OCI-LY1 (cell line): ENCODE measurements around the gene AMD1.

Experiments
- H2AFZ ChIP-seq: fragments of 200-600 bp; sonication (generic), shearing (Covaris generic); 2 replicates; pipeline ENCODE4 v1.6.0; 2014; ENCODE audit warnings: antibody characterized with exemption, mild to moderate bottlenecking, low read length
- H3F3A ChIP-seq: fragments of 200-600 bp; sonication (generic), shearing (Covaris generic); 2 replicates; pipeline ENCODE4 v1.6.0; 2014; ENCODE audit warnings: mild to moderate bottlenecking, antibody characterized with exemption, low read length, moderate library complexity; ENCODE audit not compliant: insufficient read depth
- H3K27ac ChIP-seq: fragments of 200-600 bp; sonication (generic); 2 replicates; pipeline ENCODE4 v1.5.1; 2014; ENCODE audit warnings: low read length, mixed run types, mild to moderate bottlenecking, low read depth; ENCODE audit not compliant: poor library complexity, severe bottlenecking
- H3K27me3 ChIP-seq: fragments of 200-600 bp; sonication (generic); 2 replicates; pipeline ENCODE4 v1.6.0; 2014; ENCODE audit warnings: antibody characterized with exemption, mild to moderate bottlenecking, low read length, moderate library complexity; ENCODE audit not compliant: insufficient read depth
- H3K36me3 ChIP-seq: fragments of 200-600 bp; sonication (generic); 2 replicates; pipeline ENCODE4 v1.6.1; 2014; ENCODE audit warnings: mild to moderate bottlenecking, antibody characterized with exemption, low read length, moderate library complexity, mixed read lengths; ENCODE audit not compliant: insufficient read depth
- H3K4me1 ChIP-seq: fragments of 200-600 bp; sonication (generic); 2 replicates; pipeline ENCODE4 v1.5.1; 2014; ENCODE audit warnings: mild to moderate bottlenecking, low read length, moderate library complexity; ENCODE audit not compliant: insufficient read depth, severe bottlenecking
- H3K4me2 ChIP-seq: fragments of 200-600 bp; sonication (generic), shearing (Covaris generic); 2 replicates; pipeline ENCODE4 v1.6.1; 2014; ENCODE audit warnings: low read length
- H3K4me3 ChIP-seq: fragments of 200-600 bp; sonication (generic); 2 replicates; pipeline ENCODE4 v1.5.1; 2014; ENCODE audit warnings: low read length, low read depth, mild to moderate bottlenecking, mixed read lengths; ENCODE audit not compliant: poor library complexity, severe bottlenecking
- H3K79me2 ChIP-seq: fragments of 200-600 bp; shearing (Covaris generic); 2 replicates; pipeline ENCODE4 v1.6.1; 2016; ENCODE audit warnings: mixed run types, low read length, mixed read lengths; ENCODE audit not compliant: insufficient read depth
- H3K9ac ChIP-seq: fragments of 200-600 bp; sonication (generic), shearing (Covaris generic); 2 replicates; pipeline ENCODE4 v1.6.1; 2014; ENCODE audit warnings: mild to moderate bottlenecking, low read length, mixed read lengths
- H3K9me2 ChIP-seq: fragments of 200-600 bp; sonication (generic), shearing (Covaris generic); 2 replicates; pipeline ENCODE4 v1.6.1; 2014; ENCODE audit warnings: low read depth, mild to moderate bottlenecking, low read length, mixed read lengths
- H3K9me3 ChIP-seq: fragments of 200-600 bp; shearing (Covaris generic); 2 replicates; pipeline ENCODE4 v1.6.1; 2014; ENCODE audit warnings: low read length, mixed read lengths
- H4K20me1 ChIP-seq: fragments of 200-600 bp; sonication (generic), shearing (Covaris generic); 2 replicates; pipeline ENCODE4 v1.6.0; 2016; ENCODE audit warnings: mild to moderate bottlenecking, low read length; ENCODE audit not compliant: insufficient read depth
- EZH2 ChIP-seq: fragments of 200-600 bp; sonication (generic), shearing (Covaris generic); IDR thresholded peaks from 2 replicates; pipeline ENCODE4 v1.8.0; 2017; ENCODE audit warnings: borderline replicate concordance, mixed run types, mild to moderate bottlenecking, antibody characterized with exemption, low read length, moderate library complexity, mixed read lengths
- TF ChIP-seq, protein P1 (sequence below): fragments of 200-600 bp; sonication (generic), shearing (Covaris generic); IDR thresholded peaks from 2 replicates; pipeline ENCODE4 v1.5.1; 2017; ENCODE audit warnings: mild to moderate bottlenecking, antibody characterized with exemption, low read length, moderate library complexity, mixed read lengths

The AMD1 gene

DNA sequence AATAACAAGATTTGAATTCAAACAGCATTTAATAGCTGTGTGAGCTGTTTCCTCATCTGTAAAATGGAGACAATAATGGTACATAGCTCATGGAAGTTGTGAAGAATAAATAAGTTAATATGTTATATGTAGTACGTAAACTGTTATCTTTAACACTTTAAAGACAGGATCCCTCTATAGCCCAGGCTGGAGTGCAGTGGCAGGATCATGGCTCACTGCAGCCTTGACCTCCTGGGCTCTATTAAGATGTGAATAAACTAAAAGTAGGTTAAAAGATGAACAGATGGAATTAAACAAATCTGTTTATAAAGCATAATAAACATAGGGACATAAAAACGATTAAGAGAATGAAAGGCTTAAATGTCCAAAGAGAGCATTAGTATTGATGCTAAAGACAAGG is 3.0 kb downstream of the AMD1 start:
- Histone ChIP-seq H3K27ac (peak overlapping the region; percentile 11), H2AFZ (no peak overlapping the region), H3K27me3 (no peaks in the 10 kb centered on the region), H3K9ac (peak overlapping the region; percentile 80), H3K4me1 (peaks cover 68% of the 10 kb centered on the region), H3K4me3 (peak overlapping the region; percentile 95), H3K4me2 (peak overlapping the region; percentile 94), H4K20me1 (no peaks in the 10 kb centered on the region), H3K9me2 (no peaks in the 10 kb centered on the region), H3K9me3 (no peaks in the 10 kb centered on the region), H3F3A (0 out of 2 replicates have a peak, but pooled peaks cover 3% of the 10 kb centered on the region), H3K36me3 (peaks cover 7% of the 10 kb centered on the region; the same call in 1 of the 2 replicates), H3K79me2 (peaks cover 79% of the 10 kb centered on the region)
- TF ChIP-seq EZH2: no peak
- TF ChIP-seq, protein P1, sequence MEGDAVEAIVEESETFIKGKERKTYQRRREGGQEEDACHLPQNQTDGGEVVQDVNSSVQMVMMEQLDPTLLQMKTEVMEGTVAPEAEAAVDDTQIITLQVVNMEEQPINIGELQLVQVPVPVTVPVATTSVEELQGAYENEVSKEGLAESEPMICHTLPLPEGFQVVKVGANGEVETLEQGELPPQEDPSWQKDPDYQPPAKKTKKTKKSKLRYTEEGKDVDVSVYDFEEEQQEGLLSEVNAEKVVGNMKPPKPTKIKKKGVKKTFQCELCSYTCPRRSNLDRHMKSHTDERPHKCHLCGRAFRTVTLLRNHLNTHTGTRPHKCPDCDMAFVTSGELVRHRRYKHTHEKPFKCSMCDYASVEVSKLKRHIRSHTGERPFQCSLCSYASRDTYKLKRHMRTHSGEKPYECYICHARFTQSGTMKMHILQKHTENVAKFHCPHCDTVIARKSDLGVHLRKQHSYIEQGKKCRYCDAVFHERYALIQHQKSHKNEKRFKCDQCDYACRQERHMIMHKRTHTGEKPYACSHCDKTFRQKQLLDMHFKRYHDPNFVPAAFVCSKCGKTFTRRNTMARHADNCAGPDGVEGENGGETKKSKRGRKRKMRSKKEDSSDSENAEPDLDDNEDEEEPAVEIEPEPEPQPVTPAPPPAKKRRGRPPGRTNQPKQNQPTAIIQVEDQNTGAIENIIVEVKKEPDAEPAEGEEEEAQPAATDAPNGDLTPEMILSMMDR: no peak

DNA sequence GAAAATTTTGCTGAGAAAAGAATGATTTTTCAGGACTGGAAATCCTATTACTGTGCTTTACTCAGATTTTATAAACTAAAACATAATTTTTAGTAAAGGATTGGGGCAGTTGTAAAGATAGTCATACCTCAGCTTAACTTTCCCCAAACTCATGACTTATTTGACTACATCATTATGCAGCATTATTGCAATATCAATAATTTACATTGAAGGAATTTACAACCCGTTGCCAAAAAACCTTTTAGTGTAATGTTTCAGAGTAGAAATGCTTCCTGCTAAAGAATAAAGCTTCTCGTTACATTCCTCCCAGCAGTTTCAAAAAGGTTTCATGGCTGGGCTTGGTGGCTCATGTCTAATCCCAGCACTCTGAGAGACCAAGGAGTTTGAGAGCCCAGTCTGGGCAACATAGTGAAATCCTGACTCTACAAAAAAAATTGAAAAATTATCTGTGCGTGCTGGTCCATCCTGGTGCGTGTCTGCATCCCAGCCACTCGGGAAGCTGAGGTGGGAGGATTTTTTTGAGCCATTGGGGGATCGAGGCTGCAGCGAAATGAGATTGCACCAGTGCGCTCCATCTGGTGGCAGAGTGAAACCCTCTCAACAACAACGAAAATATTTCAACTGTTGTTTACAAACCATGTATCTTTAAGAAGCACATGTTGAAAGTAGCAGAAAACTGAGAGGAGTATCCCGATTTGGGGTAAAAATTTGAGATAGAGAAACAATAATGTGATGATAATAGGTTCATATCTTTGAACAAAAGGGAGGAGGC is 4.4 kb downstream of the AMD1 start:
- Histone ChIP-seq H3K9me2 (no peaks in the 10 kb centered on the region), H3K36me3 (peaks cover 8% of the 10 kb centered on the region; the same call in 1 of the 2 replicates), H3K4me3 (peak overlapping the region; percentile 95), H4K20me1 (no peaks in the 10 kb centered on the region), H3F3A (no peaks in the 10 kb centered on the region), H3K4me2 (peak overlapping the region; percentile 94), H3K4me1 (peaks cover 72% of the 10 kb centered on the region), H3K27ac (peak overlapping the region; percentile 2), H3K9me3 (no peaks in the 10 kb centered on the region), H2AFZ (no peak overlapping the region), H3K79me2 (peaks cover 93% of the 10 kb centered on the region), H3K9ac (peak overlapping the region; percentile 80), H3K27me3 (no peaks in the 10 kb centered on the region)
- no peak for TF ChIP-seq EZH2
- TF ChIP-seq, protein P1: peak; percentile 79

DNA sequence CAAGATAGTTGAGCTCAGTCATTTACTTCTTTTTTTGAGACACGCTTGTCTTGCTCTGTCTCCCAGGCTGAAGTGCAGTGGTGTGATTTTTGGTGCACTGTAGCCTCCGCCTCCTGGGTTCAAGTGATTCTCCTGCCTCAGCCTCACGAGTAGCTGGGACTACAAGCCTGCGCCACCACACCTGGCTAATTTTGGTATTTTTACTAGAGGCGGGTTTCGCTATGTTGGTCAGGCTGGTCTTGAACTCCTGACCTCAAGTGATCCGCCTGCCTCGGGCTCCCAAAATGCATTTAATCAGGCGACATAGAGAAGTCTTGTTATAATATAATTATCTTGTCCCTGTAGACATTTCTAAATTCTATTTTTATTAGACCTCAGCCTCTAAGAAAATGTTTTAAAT is 6.1 kb downstream of the AMD1 start:
- H4K20me1 ChIP-seq: no peaks in the 10 kb centered on the region
- no peak overlapping the region for H3K9ac ChIP-seq
- peaks cover 11% of the 10 kb centered on the region for H3K36me3 ChIP-seq
- H3K27ac ChIP-seq: no peak overlapping the region
- peaks cover 87% of the 10 kb centered on the region for H3K4me1 ChIP-seq
- no peaks in the 10 kb centered on the region for H3K27me3 ChIP-seq
- no peaks in the 10 kb centered on the region for H3K9me2 ChIP-seq
- H3K9me3 ChIP-seq: no peaks in the 10 kb centered on the region
- H3K4me2 ChIP-seq: peak overlapping the region; percentile 94
- H3K79me2 ChIP-seq: peaks cover 100% of the 10 kb centered on the region
- H3K4me3 ChIP-seq: peak overlapping the region; percentile 95
- no peak for TF ChIP-seq EZH2
- TF ChIP-seq, protein P1: no peak
- no peaks in the 10 kb centered on the region for H3F3A ChIP-seq
- H2AFZ ChIP-seq: no peak overlapping the region
